ENCODE data around the gene HNRNPK. TPM values are rescaled to one million over a fixed set of nuclear protein-coding genes. Genes with fewer than 3 reads are reported as not detected.

Gene HNRNPK
- total RNA-seq, 5 donors from 2014 or later (not counting 1 experiment from before 2014, with no cell fraction given), result 459 to 671 (median 508) TPM

GRCh38 chr9:83964973-83965349, 15.1 kb downstream of the HNRNPK start:
- no peaks in the 10 kb centered on the region for H3K9me3 Mint-ChIP-seq
- Histone ChIP-seq H3K27me3 (replicated peaks in 1 of 2; ENCODE audit: control insufficient read depth in 2 of 2, extremely low read depth in 1 of 2, insufficient read depth in 2 of 2, low read length in 1 of 2) (no peaks in the 10 kb centered on the region), H3K4me3 (ENCODE audit: control insufficient read depth in 1 of 2, extremely low read depth in 1 of 2, low read length in 1 of 2) (no peak overlapping the region), H3K4me1 (ENCODE audit: control insufficient read depth in 1 of 2, extremely low read depth in 1 of 2, insufficient read depth in 2 of 2, low read length in 2 of 2) (no peaks in the 10 kb centered on the region), H3K27ac (ENCODE audit: low read length) (no peak overlapping the region), H3K36me3 (ENCODE audit: control insufficient read depth in 2 of 2, extremely low read depth in 1 of 2, insufficient read depth in 1 of 2, low read length in 1 of 2) (peaks cover 0 to 24% of the 10 kb centered on the region in 2 donors), H3K9me3 (no peaks in the 10 kb centered on the region)
- no peaks in the 10 kb centered on the region for H3K27me3 Mint-ChIP-seq
- ChIA-PET POLR2A (interaction anchor here in 1 of 2 donors (1.4 kb wide), 1 partner anchor 14 kb away, joined by 3 read pairs; no protein-coding TSS in a partner anchor), CTCF (interaction anchor here in 1 of 2 donors (0.6 kb wide), 1 partner anchor 177 kb away, joined by 5 read pairs; no protein-coding TSS in a partner anchor)
- H3K4me3 Mint-ChIP-seq, result no peak overlapping the region
- ATAC-seq (replicated peaks in 1 of 4) (peak; percentile 24 to 38 (median 31)), DNase-seq (no peak)
- H3K4me1 Mint-ChIP-seq, result peaks cover 5 to 12% (median 9%) of the 10 kb centered on the region in 3 donors
- 83% methylated on average over 1 of the region's 2 CpGs for WGBS (ENCODE audit: insufficient coverage)
- peaks cover 21% of the 10 kb centered on the region for H3K36me3 Mint-ChIP-seq
- peak overlapping the region; percentile 50 to 64 for H3K27ac Mint-ChIP-seq

- H3K27me3 ChIP-seq (replicated peaks in 1 of 2; ENCODE audit: control insufficient read depth in 2 of 2, extremely low read depth in 1 of 2, insufficient read depth in 2 of 2, low read length in 1 of 2), result no peaks in the 10 kb centered on the region
- H3K27me3 Mint-ChIP-seq, result no peaks in the 10 kb centered on the region
- H3K27ac ChIP-seq (ENCODE audit: low read length), result no peak overlapping the region
- no peaks in the 10 kb centered on the region for H3K9me3 Mint-ChIP-seq
- DNase-seq, result no peak
- no peak overlapping the region for H3K27ac Mint-ChIP-seq
- peaks cover 2 to 11% (median 4%) of the 10 kb centered on the region in 3 donors for H3K4me1 Mint-ChIP-seq
- H3K36me3 ChIP-seq (ENCODE audit: control insufficient read depth in 2 of 2, extremely low read depth in 1 of 2, insufficient read depth in 1 of 2, low read length in 1 of 2), result peaks cover 0 to 5% of the 10 kb centered on the region in 2 donors
- H3K36me3 Mint-ChIP-seq, result peaks cover 5% of the 10 kb centered on the region
- no peak overlapping the region for H3K4me3 ChIP-seq (ENCODE audit: control insufficient read depth in 1 of 2, extremely low read depth in 1 of 2, low read length in 1 of 2)
- ATAC-seq (replicated peaks in 1 of 4), result no peak
- no peaks in the 10 kb centered on the region for H3K9me3 ChIP-seq
- no peak overlapping the region for H3K4me3 Mint-ChIP-seq
- H3K4me1 ChIP-seq (ENCODE audit: control insufficient read depth in 1 of 2, extremely low read depth in 1 of 2, insufficient read depth in 2 of 2, low read length in 2 of 2), result peaks cover 0 to under 1% of the 10 kb centered on the region in 2 experiments
- ChIA-PET CTCF (interaction anchor here (0.5 to 0.6 kb wide), 2 partner anchors 16 to 17 kb away, joined by 3 to 6 read pairs; no protein-coding TSS in a partner anchor), POLR2A (interaction anchor here in 1 of 2 donors (0.6 kb wide), 1 partner anchor 287 kb away, joined by 4 read pairs; no protein-coding TSS in a partner anchor)
- WGBS (ENCODE audit: insufficient coverage), result 100% methylated on average over 1 of the region's 3 CpGs
Observed at GRCh38 chr9:83962165-83962564, 17.9 kb downstream of the HNRNPK start.

- H3K4me3 ChIP-seq (ENCODE audit: control insufficient read depth in 1 of 2, extremely low read depth in 1 of 2, low read length in 1 of 2), result no peak overlapping the region
- ATAC-seq (replicated peaks in 1 of 4) (no peak), DNase-seq (no peak)
- H3K9me3 Mint-ChIP-seq, result no peaks in the 10 kb centered on the region
- no peaks in the 10 kb centered on the region for H3K27me3 ChIP-seq (replicated peaks in 1 of 2; ENCODE audit: control insufficient read depth in 2 of 2, extremely low read depth in 1 of 2, insufficient read depth in 2 of 2, low read length in 1 of 2)
- no peak overlapping the region for H3K27ac ChIP-seq (ENCODE audit: low read length)
- H3K27ac Mint-ChIP-seq, result no peak overlapping the region
- ChIA-PET CTCF (interaction anchor here in 1 of 2 donors (0.5 kb wide), 1 partner anchor 28 kb away, joined by 4 read pairs; no protein-coding TSS in a partner anchor), POLR2A (no interaction called here)
- H3K36me3 ChIP-seq (ENCODE audit: control insufficient read depth in 2 of 2, extremely low read depth in 1 of 2, insufficient read depth in 1 of 2, low read length in 1 of 2), result no peaks in the 10 kb centered on the region
- H3K27me3 Mint-ChIP-seq, result no peaks in the 10 kb centered on the region
- no peaks in the 10 kb centered on the region for H3K9me3 ChIP-seq
- H3K36me3 Mint-ChIP-seq, result no peaks in the 10 kb centered on the region
- H3K4me1 ChIP-seq (ENCODE audit: control insufficient read depth in 1 of 2, extremely low read depth in 1 of 2, insufficient read depth in 2 of 2, low read length in 2 of 2), result peaks cover 0 to 8% of the 10 kb centered on the region in 2 experiments
- no CpG with 5 or more reads among the region's 5 CpGs for WGBS (ENCODE audit: insufficient coverage)
- H3K4me3 Mint-ChIP-seq, result no peak overlapping the region
- peaks cover 10 to 18% (median 10%) of the 10 kb centered on the region in 3 donors for H3K4me1 Mint-ChIP-seq
Observed at GRCh38 chr9:83960991-83961390, 19.0 kb downstream of the HNRNPK start.

GRCh38 chr9:83959061-83959460, 21.0 kb downstream of the HNRNPK start:
- ATAC-seq (replicated peaks in 1 of 4), result no peak
- no peaks in the 10 kb centered on the region for H3K27me3 Mint-ChIP-seq
- POLR2A ChIA-PET, result no interaction called here
- H3K27me3 ChIP-seq (replicated peaks in 1 of 2; ENCODE audit: control insufficient read depth in 2 of 2, extremely low read depth in 1 of 2, insufficient read depth in 2 of 2, low read length in 1 of 2), result no peaks in the 10 kb centered on the region
- no peaks in the 10 kb centered on the region for H3K9me3 ChIP-seq
- peaks cover 18 to 27% (median 21%) of the 10 kb centered on the region in 3 donors for H3K4me1 Mint-ChIP-seq
- H3K4me1 ChIP-seq (ENCODE audit: control insufficient read depth in 1 of 2, extremely low read depth in 1 of 2, insufficient read depth in 2 of 2, low read length in 2 of 2), result peaks cover 5 to 18% of the 10 kb centered on the region in 2 experiments
- no peak overlapping the region for H3K4me3 ChIP-seq (ENCODE audit: control insufficient read depth in 1 of 2, extremely low read depth in 1 of 2, low read length in 1 of 2)
- H3K27ac Mint-ChIP-seq, result no peak overlapping the region
- CTCF ChIA-PET, result interaction anchor here in 1 of 2 donors (0.7 kb wide), 1 partner anchor 15 kb away, joined by 3 read pairs; no protein-coding TSS in a partner anchor
- no peaks in the 10 kb centered on the region for H3K9me3 Mint-ChIP-seq
- no peak overlapping the region for H3K4me3 Mint-ChIP-seq
- 92% methylated on average over 2 of the region's 4 CpGs for WGBS (ENCODE audit: insufficient coverage)
- DNase-seq, result no peak
- no peak overlapping the region for H3K27ac ChIP-seq (ENCODE audit: low read length)
- no peaks in the 10 kb centered on the region for H3K36me3 ChIP-seq (ENCODE audit: control insufficient read depth in 2 of 2, extremely low read depth in 1 of 2, insufficient read depth in 1 of 2, low read length in 1 of 2)
- no peaks in the 10 kb centered on the region for H3K36me3 Mint-ChIP-seq

- Histone ChIP-seq H3K36me3 (ENCODE audit: control insufficient read depth in 2 of 2, extremely low read depth in 1 of 2, insufficient read depth in 1 of 2, low read length in 1 of 2) (no peaks in the 10 kb centered on the region), H3K27me3 (replicated peaks in 1 of 2; ENCODE audit: control insufficient read depth in 2 of 2, extremely low read depth in 1 of 2, insufficient read depth in 2 of 2, low read length in 1 of 2) (no peaks in the 10 kb centered on the region), H3K9me3 (no peaks in the 10 kb centered on the region), H3K27ac (ENCODE audit: low read length) (peak overlapping the region; percentile 73), H3K4me1 (ENCODE audit: control insufficient read depth in 1 of 2, extremely low read depth in 1 of 2, insufficient read depth in 2 of 2, low read length in 2 of 2) (peaks cover 5 to 18% of the 10 kb centered on the region in 2 experiments), H3K4me3 (ENCODE audit: control insufficient read depth in 1 of 2, extremely low read depth in 1 of 2, low read length in 1 of 2) (peak overlapping the region in 1 of 2 donors; percentile 76)
- H3K27ac Mint-ChIP-seq, result peak overlapping the region; percentile 96 to 98
- no peak for DNase-seq
- peaks cover 18 to 28% (median 20%) of the 10 kb centered on the region in 3 donors for H3K4me1 Mint-ChIP-seq
- CTCF ChIA-PET, result no interaction called here
- no CpG with 5 or more reads among the region's 4 CpGs for WGBS (ENCODE audit: insufficient coverage)
- POLR2A ChIA-PET, result interaction anchor here in 1 of 2 donors (0.6 kb wide), 1 partner anchor 430 kb away, joined by 7 read pairs; no protein-coding TSS in a partner anchor
- no peaks in the 10 kb centered on the region for H3K9me3 Mint-ChIP-seq
- no peaks in the 10 kb centered on the region for H3K36me3 Mint-ChIP-seq
- H3K27me3 Mint-ChIP-seq, result no peaks in the 10 kb centered on the region
- ATAC-seq (replicated peaks in 1 of 4), result no peak
- H3K4me3 Mint-ChIP-seq, result peak overlapping the region; percentile 96 to 99 (median 97)
Observed at GRCh38 chr9:83957248-83957513, 22.8 kb downstream of the HNRNPK start.

- ChIA-PET POLR2A (no interaction called here), CTCF (no interaction called here)
- Histone ChIP-seq H3K4me1 (ENCODE audit: control insufficient read depth in 1 of 2, extremely low read depth in 1 of 2, insufficient read depth in 2 of 2, low read length in 2 of 2) (peaks cover 5 to 18% of the 10 kb centered on the region in 2 experiments), H3K9me3 (no peaks in the 10 kb centered on the region), H3K27me3 (replicated peaks in 1 of 2; ENCODE audit: control insufficient read depth in 2 of 2, extremely low read depth in 1 of 2, insufficient read depth in 2 of 2, low read length in 1 of 2) (no peaks in the 10 kb centered on the region), H3K27ac (ENCODE audit: low read length) (peak overlapping the region; percentile 73), H3K4me3 (ENCODE audit: control insufficient read depth in 1 of 2, extremely low read depth in 1 of 2, low read length in 1 of 2) (peak overlapping the region; percentile 76 to 91), H3K36me3 (ENCODE audit: control insufficient read depth in 2 of 2, extremely low read depth in 1 of 2, insufficient read depth in 1 of 2, low read length in 1 of 2) (no peaks in the 10 kb centered on the region)
- WGBS (ENCODE audit: insufficient coverage), result 3% methylated on average over 53 of the region's 57 CpGs
- Mint-ChIP-seq H3K9me3 (no peaks in the 10 kb centered on the region), H3K4me3 (peak overlapping the region; percentile 96 to 99 (median 97)), H3K27me3 (no peaks in the 10 kb centered on the region), H3K36me3 (no peaks in the 10 kb centered on the region), H3K4me1 (peaks cover 18 to 28% (median 20%) of the 10 kb centered on the region in 3 donors), H3K27ac (peak overlapping the region; percentile 96 to 98)
- ATAC-seq (replicated peaks in 1 of 4), result peak; percentile 68 to 82 (median 76)
- peak in 30 of 35 experiments; percentile 4 to 68 (median 36) for DNase-seq
Observed at GRCh38 chr9:83956436-83957247, 23.4 kb downstream of the HNRNPK start.

All from T-cell (primary cell).